ENCODE data around the gene CCDC69. TPM values are rescaled to one million over a fixed set of nuclear protein-coding genes. Genes with fewer than 3 reads are reported as not detected.

Gene CCDC69
- total RNA-seq, 1 donor from 2014 or later = 0.41 TPM

DNA sequence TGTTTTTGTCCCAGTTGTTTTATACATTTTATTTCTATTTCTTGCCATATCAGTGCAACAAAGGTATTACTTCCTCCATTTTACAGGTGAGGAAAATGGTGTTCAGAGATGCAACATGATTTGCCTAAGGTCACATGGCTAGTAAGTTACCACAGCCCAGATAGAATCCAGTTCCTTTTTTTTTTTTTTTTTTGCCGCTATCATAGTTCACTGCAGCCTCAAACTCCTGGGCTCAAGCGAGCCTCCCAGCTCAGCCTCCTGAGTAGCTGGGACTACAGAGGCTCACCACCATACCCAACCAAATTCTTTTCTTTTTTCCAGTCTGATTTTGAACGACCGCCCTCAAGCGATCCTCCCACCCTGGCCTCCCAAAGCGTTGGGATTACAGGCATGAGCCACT, 480 bp upstream of the CCDC69 start:
- DNase-seq (ENCODE audit: low spot score in 2 of 2) = no peak
- FAIRE-seq = no peak

GRCh38 chr5:151222790-151223446, 974 bp downstream of the CCDC69 start:
- no peak for FAIRE-seq

DNA sequence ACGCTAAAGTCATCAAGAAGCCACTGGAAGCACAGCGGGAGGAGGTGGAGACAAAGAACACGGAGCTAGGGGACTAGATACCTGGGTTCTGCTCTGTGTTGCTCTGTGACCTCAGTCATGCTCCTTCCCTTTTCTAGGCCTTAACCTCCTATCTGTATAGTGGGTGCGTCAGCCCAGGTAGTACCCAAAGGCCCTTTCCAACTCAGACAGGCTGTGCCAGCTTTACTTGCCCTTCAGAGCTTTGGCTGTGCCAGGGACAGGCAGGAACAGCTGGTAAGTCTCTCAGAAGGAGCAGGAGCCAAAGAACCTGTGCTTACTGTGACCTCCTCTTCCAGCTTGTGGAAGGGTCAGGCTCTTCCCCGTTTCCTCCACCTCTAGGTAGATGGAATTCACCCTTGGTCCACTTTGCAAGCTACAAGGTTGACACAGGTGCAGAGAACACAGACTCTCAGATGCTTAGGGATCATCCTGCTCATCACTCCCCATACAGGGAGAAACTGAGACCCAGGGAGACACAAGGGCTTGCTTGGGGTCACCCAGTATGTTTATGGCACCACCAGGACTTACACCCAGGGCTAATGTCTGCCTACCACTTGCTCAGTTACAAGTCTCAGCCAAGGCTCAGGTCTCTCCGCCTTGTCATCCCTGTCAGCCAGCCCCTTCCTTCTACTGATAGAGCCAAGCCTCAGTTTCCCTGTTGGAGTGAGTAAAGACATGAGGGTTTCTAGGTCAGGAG, 1.7 kb downstream of the CCDC69 start:
- DNase-seq (ENCODE audit: low spot score in 2 of 2) (no peak), FAIRE-seq (no peak)

More at GRCh38 chr5:151222790-151223446, 974 bp downstream of the CCDC69 start:
- DNase-seq (ENCODE audit: low spot score in 2 of 2) = no peak

GRCh38 chr5:151221574-151221973, 2.3 kb downstream of the CCDC69 start:
- no peak for FAIRE-seq

DNA sequence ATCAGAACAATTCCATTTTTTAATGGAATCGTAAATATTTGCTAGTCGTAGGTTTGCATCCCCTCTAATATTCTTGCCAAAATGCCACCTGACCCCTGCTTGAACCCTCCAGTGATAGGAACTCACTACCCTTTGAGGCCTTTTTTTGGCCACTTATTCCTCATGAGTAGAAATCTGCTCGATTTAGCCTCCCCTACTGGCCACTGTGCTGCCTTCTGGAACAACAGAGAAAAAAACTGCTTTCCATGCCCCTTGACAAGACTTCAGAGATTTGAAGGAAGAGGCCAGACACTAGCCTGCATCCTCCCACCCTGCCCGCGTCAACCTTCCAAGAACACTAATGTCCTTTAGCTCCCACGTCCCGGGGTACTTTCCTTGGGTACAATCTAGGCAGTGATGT, 4.1 kb downstream of the CCDC69 start:
- no peak for FAIRE-seq
- no peak for DNase-seq (ENCODE audit: low spot score in 2 of 2)

More at GRCh38 chr5:151221574-151221973, 2.3 kb downstream of the CCDC69 start:
- no peak for DNase-seq (ENCODE audit: low spot score in 2 of 2)

GRCh38 chr5:151219138-151219537, 4.8 kb downstream of the CCDC69 start:
- DNase-seq (ENCODE audit: low spot score in 2 of 2) (no peak), FAIRE-seq (no peak)

DNA sequence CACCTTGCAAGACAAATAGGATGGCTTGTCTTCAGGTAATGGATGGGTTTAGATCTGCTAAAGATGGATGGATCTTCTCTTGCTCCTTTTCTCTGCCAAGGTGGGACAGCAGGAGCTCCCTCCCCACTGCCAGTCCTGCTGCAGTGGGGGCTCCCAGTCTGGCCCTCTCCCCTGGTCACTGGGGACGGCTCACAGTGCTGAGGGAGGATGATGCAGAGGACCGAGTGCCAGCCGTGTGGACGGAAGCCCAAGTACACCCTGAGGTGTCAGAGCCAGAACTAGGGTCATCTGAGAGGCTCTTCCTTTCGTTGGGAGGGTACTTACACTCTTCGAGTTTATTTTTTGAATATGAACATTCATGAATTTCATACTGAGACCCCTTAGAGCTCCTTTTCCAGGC, 5.7 kb downstream of the CCDC69 start:
- DNase-seq (ENCODE audit: low spot score in 2 of 2) (no peak), FAIRE-seq (no peak)

- DNase-seq (ENCODE audit: low spot score in 2 of 2) (no peak), FAIRE-seq (no peak)
Observed at GRCh38 chr5:151216781-151217180, 7.1 kb downstream of the CCDC69 start.

- FAIRE-seq (no peak), DNase-seq (ENCODE audit: low spot score in 2 of 2) (no peak)
Observed at GRCh38 chr5:151215546-151215880, 8.4 kb downstream of the CCDC69 start.

DNA sequence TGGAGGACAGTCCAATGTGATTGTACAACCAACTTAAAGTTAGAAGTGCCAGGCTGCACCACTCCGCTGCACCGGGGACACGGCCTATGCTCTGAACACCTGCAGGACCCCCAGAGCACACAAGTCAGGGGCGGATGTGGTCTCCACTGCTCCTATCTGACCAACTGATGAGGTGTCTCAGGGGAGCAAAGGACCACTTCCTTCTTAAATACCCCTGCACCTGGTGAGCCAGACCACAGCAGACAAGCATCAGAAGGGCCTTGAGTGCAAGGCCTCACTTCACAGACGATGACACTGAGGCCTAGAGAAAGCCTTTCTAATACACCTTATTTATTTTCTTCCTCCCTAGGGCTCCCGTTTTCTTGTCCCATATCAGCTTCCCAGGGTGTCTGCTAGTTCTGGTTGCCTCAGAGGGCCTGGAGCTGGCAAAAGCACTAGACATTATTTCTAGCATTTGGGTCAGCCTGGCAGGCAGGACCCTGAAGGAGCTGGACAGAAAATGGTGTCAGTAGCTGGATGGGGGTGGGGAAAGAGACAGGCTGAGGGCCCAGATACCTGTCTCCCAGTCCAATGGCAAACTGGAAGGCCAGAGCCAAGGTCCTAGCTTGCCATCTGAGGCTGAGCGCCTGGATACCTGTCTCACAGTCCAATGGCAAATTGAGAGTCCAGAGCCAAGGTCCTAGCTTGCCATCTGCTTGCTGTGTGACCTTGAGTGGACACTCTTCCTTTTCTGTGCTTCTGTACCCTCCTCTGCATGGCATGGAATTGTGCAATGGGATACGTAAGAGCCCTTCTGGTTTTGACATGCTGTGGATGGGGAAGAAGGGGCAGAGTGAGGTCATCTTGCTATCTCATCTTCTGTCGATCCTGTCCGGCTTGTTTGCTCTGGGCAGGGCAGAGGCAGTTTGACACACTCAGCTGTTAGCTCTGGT, 9.0 kb downstream of the CCDC69 start:
- no peak for FAIRE-seq

DNA sequence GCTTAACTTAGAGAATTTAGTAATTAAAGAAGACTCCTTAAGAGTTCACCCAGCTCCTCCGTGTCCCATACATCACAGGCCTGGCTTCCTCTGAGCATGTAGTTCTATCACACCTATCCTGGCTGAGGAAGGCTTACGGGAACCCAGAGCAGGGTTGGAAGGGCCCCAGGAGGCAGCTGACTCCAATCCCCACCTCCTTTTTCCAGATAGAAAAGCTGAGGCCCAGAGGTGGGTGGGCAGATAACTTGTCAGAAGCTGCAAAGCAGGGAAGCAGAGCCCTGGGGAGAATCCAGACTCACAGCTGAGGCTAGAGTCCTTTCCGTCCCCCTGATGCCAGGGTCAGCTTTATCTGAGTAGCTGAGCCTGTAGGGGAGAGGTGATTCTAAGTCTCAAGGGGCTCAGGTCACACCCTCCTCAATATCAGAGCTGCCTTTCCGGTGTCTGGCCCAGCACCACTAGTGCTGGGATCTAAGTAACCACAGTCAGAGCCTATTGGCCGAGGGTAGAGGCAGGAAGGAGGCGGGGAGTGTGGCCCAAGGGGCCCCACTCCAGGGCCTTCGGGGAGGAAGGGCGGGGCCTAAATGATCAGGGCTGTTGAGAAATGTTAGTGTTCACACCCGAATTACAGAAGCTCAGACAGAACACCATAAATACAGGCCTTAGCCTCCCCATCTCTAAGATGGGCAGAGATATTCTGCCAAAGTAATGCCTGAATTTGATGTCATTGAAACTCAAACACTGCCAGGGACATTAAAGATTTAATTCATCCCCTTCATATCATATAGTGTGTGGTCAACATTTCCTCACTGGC, 9.9 kb downstream of the CCDC69 start:
- FAIRE-seq = no peak
- peak in 1 of 2 donors; percentile 40 for DNase-seq (ENCODE audit: low spot score in 2 of 2)

More for the DNA sequence above, 9.0 kb downstream of the CCDC69 start:
- DNase-seq (ENCODE audit: low spot score in 2 of 2) = no peak

DNA sequence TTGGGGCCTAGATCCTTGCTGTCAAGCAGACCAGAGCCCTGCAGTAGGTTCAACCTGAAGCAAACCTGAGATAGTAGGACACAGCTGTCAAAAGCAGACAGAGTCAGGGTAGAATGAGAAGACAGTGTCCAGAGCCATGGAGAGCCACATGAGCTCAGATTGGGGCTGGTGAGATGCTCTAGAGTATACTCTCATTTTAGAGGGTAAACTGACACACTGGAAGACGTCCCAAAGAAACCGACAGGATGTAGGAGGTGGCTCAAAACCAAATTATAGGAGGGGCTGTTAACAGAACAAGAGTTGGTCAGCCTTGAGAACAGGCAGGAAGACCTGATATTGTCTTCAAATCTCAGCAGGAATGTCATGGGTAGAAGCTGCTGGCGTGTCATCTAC, 11.5 kb downstream of the CCDC69 start:
- FAIRE-seq = no peak
- DNase-seq (ENCODE audit: low spot score in 2 of 2) = no peak

DNA sequence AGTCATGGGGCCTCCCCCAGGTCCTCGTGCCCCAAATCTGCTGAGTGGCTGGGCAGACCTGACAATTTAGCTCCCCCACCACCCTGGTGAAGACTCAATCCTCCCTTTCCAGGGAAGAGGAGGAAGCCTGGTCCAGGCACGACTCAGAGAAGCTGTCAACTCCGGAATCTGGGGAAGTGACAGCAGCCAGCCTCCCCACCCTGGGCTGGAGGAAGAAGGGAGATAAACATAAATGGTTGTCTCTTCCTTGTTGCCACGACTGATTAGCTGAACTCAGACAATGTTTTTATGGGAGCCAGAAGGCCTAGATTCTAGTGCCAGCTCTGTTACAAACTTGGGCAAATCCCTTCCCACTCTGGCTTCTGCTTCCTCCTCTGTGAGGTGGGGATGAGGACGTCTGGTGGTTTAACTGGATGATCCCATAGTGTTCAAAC, 15.4 kb downstream of the CCDC69 start:
- FAIRE-seq (no peak), DNase-seq (ENCODE audit: low spot score in 2 of 2) (no peak)

DNA sequence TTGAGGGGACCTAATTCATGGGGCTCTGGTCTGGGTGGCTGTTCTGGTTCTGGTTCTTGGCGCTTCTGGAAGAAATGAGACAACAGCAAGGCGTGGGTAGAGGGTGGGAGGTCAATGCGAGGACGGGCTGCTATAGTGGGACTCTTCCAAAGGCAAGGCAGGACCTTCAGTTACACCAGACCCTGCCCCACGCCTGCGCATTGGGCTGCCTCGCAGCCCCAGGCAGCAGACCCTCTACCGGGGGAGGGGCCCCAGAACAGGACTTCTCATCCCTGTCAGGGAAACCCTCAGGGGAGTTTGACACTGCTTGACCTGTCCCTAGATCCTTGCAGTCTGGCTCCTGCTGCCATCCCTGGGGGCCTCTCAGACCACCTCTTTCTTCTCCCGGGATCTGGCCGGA, 18.5 kb downstream of the CCDC69 start:
- FAIRE-seq (no peak), DNase-seq (ENCODE audit: low spot score in 2 of 2) (no peak)

DNA sequence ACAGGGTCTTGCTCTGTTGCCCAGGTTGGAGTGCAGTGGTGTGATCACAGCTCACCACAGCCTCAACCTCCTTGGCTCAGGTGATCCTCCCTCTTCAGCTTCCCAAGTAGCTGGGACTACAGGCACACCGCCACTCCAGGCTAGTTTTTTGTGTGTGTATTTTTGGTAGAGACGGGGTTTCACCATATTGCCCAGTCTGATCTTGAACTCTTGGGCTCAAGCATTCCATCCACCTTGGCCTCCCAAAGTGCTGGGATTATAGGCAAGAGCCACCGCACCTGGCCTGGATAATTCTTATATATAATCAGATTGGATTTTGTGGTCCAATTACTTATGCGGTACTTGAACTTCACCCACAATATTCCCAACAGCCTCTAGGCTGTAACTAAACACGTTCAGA, 19.8 kb downstream of the CCDC69 start:
- no peak for DNase-seq (ENCODE audit: low spot score in 2 of 2)
- FAIRE-seq = no peak

- no peak for FAIRE-seq
- no peak for DNase-seq (ENCODE audit: low spot score in 2 of 2)
Observed at GRCh38 chr5:151202381-151203139, 21.3 kb downstream of the CCDC69 start.

DNA sequence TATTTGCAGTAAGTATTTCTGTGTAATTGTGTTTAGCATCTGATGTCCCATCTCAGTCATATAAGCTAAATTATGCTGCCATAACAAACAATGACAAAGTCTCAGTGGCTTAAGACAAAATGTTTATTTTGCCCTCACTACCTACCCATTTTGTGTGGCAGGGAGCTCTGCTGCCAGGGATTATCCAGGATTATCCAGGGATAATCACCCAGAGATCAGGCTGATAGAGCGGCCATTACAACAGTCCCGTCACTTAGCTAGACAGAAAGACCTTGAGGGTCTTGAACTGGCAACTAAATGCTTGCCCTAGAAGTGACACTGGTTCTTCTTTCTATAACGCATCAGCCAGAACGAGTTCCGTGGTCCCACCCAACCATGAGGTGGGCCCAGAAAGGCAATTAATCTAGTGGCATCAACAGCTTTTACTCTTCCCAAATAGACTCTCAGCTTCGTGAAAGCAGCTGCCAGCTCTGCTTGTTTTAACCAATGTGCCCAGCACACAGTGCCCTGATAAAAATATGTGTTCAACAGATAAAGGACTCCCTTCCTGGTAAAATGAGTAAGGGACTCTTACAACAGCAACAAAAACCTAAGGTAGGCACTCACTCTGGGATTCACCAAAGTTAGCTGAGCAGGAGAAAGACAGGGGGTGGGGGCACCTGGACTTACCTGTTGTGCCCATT, 22.8 kb downstream of the CCDC69 start:
- no peak for FAIRE-seq

GRCh38 chr5:151199581-151200185, 24.2 kb downstream of the CCDC69 start:
- DNase-seq (ENCODE audit: low spot score in 2 of 2) (no peak), FAIRE-seq (no peak)

More for the DNA sequence above, 22.8 kb downstream of the CCDC69 start:
- DNase-seq (ENCODE audit: low spot score in 2 of 2) = no peak
